ENCODE results near the gene GLIS2.

DNA sequence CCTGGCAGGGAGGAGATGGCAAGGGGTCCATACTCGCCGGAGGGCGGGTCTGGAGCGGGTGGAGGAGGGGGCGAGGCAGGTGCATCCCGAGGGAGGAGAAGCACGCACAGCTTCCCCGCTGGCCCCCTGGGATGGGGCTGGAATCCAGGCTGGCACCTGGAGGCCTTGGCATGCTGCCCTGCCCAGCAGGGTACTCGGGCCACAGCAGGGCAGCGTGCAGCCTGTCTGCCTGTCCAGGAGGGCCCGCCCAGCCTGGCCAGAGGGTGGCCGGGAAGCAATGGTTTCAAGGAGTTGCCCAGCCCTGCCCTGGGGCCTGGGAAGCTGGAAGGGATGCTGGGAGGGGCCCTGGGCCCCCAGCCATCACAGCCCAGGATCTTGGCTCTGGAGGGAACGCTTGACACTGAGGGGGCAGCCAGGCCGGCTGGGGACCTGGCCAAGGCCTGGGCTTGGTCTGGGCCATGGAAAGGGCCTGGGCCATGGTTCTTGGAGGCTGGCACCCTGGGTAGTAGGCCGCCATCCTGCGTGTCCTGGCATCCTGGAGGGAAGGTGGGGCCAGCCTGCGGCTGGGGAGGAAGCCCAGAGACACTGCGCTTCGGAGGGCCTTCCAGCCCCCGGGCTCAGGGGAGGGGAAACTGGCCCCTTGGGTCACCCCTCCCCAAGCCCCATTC is 1.1 kb downstream of the GLIS2 start:
- TF ChIP-seq, protein P1, sequence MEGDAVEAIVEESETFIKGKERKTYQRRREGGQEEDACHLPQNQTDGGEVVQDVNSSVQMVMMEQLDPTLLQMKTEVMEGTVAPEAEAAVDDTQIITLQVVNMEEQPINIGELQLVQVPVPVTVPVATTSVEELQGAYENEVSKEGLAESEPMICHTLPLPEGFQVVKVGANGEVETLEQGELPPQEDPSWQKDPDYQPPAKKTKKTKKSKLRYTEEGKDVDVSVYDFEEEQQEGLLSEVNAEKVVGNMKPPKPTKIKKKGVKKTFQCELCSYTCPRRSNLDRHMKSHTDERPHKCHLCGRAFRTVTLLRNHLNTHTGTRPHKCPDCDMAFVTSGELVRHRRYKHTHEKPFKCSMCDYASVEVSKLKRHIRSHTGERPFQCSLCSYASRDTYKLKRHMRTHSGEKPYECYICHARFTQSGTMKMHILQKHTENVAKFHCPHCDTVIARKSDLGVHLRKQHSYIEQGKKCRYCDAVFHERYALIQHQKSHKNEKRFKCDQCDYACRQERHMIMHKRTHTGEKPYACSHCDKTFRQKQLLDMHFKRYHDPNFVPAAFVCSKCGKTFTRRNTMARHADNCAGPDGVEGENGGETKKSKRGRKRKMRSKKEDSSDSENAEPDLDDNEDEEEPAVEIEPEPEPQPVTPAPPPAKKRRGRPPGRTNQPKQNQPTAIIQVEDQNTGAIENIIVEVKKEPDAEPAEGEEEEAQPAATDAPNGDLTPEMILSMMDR (conservative IDR thresholded peaks at IDR 0.05): no peak
- peak; percentile 24; the same call in 1 of the 2 replicates for TF ChIP-seq ZFX (IDR thresholded peaks at IDR 0.05)

All from C4-2B (cell line).